Fibroblast of gingiva (primary cell): ENCODE results near the gene PCBP3.

Source experiments
- DNase-seq: peaks from one replicate; pipeline ENCODE4 v3.0.0-alpha.2; 2011; ENCODE audit warnings: low read depth

The PCBP3 gene

DNA sequence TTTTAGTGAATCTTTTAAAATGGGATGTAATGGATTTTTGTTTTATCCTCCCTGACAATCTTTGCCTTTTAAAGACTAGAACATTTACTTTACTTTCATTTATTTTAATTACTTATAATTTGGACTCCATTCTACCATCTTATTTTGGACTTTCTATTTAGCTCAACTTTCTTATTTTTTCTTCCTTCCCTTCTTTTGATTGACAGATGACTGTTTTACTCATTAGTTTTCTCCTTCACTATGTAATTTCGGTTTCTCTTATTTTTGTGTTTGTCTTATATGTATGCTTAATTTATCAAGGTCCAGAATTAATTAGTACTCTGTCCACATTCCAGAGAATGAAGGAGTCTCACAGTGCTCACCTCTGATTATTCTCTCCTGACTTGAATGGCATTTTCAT is 109.9 kb downstream of the PCBP3 start:
- no peak for DNase-seq

DNA sequence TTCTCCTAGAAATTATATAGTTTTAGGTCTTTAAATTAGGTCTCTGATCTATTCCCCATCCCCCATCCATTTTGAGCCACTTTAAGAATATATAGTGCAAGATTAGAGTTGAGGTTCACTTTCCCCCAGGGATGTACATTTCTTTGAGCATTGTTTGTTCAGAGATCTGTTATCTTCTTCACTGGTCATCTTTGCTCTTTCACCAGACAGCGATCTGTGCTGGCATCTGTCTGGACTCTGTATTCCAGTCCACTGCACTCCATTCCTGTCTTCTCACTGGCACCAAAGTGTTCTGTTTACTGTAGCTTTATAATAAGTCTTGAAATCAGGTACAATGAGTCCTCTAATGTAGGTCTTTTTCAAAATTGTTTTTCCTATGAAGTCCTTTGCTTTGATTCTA is 112.5 kb downstream of the PCBP3 start:
- no peak for DNase-seq

DNA sequence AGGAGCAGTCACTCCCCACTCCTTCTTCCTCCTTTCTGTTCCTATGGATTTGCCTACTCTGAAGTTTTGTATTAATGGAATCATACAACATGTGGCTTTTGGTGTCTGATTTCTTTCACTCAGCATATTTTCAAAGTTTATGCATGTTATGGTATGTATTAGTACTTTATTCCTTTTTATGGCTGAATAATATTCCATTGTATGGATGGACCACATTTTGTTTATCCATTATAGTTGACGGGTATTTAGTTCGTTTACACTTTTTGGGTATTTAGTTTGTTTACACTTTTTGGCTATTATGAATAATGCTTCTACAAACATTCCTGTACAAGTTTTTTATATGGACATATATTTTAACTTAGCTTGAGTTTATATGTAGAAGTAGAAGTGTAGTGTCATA is 113.1 kb downstream of the PCBP3 start:
- DNase-seq, result no peak

DNA sequence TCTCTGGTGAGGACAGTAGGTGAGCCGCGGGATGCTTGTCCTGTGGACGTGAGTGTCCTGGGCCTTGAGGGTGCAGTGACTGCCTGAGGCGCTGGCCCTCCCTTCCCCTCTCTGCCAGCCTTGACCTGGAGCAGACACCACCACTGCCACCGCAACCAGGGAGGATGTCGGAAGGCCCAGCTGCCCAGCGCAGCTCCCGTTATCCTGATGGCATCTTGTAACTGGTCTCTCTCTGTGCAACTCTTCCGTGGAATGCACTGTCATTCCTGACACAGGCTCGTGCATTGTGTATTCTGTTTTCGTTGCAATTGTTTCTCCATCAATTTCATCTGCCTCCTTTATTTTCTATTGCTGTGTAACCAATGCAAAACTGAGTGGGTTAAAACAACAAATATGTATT is 118.2 kb downstream of the PCBP3 start:
- no peak for DNase-seq

DNA sequence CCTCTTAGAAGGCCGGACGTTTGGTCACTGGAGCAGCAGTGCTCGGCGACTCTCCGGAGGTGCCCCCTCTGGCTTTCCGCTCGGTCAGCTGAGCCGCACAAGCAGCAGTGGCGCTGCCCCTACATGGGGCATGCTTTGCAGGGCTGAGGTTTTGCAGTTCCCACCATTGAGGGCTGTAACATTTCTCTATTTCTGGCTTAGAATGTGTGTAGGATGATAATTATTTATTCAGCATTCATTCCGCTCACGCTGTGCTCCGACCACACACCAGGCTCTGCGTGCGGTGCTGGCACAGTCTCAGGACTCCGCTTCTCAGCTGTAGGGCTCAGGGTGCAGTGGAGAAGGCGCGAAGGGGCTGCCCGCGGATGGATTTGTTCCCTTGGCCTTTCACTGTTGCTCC is 119.5 kb downstream of the PCBP3 start:
- no peak for DNase-seq

DNA sequence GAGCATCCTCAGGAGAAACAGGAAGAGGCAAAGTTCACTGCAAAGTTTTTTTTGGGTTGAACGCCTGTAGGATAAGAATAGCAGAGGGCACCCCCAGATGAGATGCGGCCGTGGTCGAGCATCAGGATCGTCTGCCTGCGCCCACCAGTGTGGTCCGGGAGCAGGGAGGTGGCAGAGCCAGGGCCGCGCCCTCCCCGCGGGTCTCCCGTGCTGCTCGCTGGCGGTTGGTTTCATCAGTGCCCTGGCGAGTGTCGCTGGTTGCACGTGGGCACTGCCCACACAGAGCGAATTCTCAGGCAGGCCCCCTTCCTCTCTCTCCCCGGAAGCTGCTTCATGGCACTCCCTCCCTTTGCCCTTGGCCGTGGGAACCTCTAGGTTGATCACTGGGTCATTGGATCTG is 120.0 kb downstream of the PCBP3 start:
- no peak for DNase-seq

DNA sequence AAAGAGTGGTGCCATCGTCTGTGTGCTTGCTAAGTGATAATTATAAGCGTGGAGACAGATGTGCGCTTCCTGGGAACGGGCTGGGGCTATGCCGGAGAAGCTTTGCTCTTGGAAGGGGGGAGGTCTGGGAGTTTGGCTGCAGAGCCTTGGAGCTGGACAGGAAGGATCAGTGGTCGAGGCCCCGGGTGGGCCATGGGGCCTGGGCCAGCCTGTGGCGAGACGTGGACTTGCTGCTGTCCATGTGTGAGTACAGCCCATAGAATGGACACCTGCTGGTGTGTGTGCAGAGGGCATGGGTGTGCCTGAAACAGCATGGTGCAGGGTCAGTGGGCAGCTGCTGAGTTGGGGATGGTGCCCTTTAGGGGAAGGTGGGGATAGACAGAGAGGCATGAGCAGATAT is 121.3 kb downstream of the PCBP3 start:
- no peak for DNase-seq

DNA sequence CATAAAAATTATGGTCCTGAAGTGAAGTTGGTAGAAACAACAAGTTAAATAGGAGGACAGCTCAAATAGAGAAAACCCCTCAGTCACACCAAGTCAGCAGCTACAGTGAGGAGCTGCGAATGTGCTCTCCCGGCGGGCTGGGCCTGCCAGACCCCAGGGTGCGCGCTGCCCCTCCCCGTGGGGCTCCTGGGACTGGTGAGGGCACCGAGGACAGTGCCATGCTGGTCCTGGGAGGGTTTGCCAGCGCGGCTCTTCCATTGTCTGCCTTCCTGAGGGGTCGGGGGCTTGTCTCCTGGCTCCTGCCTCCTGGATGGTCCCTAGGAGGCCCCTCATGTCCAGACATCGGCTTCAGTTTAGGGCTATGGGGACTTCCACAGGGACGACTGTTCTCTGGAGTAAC is 121.8 kb downstream of the PCBP3 start:
- no peak for DNase-seq

DNA sequence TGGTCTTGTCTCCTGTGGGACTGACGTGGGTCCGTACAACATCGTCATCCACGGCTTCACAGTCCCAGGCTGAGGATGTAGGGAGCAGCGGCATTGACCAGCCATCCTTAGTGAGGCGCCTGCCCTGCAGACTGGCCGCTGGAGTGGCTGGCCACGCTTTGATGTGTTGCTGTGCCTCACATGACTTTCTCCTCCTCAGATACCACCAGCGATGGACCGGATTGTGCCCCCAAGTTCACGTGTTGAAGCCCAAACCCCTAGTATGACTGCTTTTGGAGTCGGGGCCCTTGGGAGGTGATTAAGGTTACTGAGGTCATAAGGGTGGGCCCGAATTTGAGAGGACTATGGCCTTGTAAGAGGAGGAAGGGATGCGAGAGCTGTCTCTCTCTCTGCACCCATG is 122.5 kb downstream of the PCBP3 start:
- no peak for DNase-seq

DNA sequence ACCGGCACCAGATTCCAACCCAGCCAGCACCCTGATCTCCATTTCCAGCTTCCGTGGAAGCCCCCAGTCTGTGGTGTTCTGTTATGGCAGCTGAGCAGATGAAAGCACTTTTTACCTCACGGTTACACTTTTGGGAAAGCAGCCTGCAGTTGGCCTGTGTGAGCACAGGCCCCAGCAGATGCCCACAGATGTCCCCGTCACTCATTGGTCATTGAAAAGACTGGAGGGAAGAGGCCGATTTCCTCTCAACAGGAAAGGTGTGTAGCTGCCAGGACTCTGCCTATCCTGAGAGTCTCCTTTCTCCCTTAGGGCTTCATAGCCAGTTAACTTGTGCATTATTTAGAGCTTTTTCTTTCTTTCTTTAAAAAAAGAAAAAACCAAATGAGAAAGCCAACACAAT is 123.0 kb downstream of the PCBP3 start:
- DNase-seq, result no peak

DNA sequence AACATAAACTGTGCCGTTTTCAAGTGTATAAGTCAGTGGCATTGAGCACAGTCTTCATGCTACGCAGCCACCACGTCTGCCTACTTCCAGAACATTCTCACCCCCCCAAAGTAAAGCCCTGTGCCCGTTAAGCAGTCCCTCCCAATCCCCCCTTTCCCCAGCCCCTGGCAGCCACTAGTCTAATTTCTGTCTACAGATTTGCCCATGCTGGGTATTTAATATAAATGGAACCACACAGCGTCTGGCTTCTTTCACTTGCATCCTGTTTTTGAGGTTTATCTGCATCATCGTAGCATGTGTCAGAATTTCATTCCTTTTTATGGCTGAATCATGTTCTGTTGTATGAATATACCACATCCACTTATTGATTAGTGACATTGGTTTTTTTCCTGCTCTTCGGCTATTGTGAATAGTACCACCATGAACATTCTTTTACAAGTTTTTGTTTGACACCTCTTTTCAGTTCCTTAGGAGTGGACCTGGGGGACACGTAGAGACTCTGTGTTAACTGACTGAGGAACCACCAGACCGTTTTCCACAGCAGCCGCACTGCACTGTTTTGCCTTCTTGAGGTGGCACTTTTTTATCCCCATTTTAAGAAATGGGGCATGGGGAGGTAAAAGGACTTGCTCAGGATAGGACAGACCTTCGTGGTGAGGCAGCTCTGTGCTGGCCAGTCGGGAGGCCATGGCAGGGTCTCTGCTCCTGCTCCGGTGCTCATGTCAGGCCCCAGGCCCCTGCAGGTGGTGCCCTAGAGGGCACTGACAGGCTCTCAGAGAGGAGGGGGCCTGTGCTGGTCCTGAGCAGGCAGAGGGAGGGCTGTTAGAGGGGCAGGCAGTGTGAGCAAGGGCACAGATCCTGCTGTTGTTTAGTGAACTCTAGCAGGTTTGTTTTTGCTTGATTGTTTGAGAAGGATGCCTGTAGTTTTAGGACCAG is 123.8 kb downstream of the PCBP3 start:
- no peak for DNase-seq

DNA sequence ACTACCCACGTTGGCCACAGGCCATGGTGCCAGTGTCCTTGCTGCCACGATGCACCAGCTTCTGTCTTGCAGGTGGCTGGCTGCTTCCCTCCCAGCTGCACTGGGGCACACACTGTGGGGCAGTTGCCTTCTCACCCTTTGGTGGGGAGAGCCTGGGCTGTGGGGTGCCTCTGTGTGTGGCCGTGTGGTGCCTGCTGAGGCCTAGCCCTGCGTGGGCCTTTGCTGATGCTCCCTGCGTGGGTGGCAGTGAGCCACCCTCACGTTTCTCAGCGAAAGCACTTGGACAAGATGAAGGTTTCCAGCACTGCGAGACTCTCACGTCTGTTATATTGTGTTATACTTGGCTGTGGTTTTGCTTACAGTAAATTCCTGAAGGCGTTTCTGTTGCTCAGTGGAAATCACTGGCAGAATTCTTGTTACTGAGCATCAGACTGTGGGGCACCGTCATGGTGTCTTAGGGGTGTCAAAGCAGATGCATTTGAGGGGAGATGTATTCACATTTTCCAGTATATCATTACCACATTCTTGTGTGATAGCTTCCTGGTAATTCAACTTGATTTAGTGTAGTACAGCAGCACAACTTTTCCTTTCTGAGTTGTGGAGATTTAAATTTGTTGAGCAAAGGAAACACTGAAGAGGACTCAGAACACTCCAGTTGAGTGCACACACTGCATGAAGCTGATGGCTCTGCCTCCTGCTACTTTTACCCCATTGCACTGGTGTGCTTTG is 124.7 kb downstream of the PCBP3 start:
- no peak for DNase-seq

DNA sequence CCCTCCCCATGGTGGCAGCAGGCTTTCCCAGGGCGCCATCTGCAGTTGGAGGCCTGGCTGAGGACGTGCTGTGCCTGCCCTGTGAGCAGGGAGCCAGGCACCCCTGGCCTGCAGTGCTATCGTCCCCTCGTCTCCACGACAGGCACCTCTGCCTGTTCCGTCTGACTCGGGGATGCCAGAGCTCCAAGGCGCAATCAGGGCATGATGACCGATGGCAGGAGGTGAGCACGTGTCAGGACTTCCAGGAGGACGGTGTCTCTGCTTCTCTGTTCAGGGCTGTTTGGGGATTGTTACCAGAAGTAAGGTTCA is 125.2 kb downstream of the PCBP3 start:
- no peak for DNase-seq

DNA sequence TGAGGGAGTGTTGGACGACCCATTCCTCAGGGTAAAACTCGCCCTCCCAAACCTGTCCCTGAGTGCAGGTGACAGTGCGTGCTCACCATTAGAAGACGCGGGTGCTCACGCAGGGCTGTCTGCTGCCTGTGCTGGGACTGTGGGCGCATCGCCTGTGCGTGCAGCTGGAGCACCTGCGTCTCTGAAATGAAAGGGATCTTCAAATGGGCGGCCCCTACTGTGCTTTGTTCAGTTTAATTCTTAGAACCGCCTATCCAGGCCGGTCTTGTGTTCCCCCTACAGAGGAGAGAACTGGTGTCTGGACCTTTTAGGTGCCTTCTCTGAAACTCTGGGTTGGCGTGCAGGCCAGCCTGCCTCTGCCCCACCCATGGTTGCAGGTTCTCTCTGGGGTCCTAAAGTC is 125.8 kb downstream of the PCBP3 start:
- no peak for DNase-seq

DNA sequence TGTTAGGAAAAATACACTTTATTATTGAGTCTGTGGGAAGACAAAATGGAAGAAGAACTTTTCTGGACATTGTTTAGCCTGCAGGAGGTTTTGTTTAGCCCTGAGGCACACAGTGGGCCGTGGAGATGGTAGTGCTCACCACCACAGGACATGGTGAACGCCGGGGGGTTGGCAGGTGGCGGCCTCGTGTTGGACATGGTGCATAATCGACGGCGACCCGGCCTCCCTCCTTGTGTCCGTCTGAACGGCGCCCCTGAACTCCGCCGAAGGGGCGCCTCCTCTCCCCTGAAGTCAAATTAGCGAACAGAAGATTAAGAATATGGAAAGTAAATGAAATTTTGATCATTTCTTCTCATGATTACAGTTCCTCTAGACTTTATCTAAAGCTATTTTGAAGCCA is 126.4 kb downstream of the PCBP3 start:
- no peak for DNase-seq

DNA sequence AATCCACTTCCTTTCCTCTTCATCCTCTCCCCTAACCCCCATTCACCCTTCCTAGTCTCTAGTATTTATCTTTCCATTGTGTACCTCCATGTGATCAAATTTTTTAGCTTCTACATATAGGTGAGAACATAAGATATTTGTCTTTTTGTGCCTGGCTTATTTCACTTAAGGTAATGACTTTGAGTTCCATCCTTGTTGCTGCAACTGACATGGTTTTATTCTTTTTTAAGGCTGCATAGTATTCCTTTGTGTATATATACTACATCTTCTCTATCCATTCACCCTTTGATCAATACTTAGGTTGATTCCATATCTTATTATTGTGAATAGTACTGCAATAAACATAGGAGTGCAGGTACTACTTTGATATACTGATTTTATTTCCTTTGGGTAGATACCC is 128.7 kb downstream of the PCBP3 start:
- no peak for DNase-seq

DNA sequence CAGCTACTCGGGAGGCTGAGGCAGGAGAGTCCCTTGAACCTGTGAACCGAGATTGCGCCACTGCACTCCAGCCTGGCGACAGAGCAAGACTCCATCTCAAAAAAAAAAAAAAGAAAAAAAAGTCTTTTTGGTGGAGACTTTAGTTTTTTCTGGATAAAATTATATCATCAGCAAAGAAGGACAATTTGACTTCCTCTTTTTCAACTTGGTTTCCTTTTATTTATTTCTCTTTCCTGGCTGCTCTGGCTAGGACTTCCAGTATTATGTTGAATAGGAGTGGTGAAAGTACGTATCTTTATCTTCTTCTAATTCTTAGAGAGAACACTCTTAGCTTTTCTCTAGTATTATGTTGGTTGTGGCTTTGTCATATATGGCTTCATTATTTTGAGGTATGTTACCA is 130.8 kb downstream of the PCBP3 start:
- no peak for DNase-seq

DNA sequence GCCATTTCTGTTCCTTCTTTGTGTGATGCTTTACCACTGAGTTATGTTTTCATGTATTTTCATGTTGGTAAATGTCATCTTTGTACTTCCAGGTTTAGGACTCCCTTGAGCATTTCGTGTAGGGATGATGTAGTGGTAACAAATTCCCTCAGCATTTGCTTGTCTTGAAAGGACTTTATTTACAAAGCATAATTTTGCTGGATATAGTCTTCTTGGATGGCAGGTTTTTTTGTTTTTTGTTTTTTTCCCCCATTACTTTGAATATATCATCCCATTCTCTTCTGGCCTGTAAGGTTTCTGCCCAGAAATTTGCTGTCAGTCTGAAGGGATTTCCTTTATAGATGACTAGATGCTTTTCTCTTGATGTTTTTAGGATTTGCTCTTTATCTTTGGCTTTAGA is 133.4 kb downstream of the PCBP3 start:
- no peak for DNase-seq

DNA sequence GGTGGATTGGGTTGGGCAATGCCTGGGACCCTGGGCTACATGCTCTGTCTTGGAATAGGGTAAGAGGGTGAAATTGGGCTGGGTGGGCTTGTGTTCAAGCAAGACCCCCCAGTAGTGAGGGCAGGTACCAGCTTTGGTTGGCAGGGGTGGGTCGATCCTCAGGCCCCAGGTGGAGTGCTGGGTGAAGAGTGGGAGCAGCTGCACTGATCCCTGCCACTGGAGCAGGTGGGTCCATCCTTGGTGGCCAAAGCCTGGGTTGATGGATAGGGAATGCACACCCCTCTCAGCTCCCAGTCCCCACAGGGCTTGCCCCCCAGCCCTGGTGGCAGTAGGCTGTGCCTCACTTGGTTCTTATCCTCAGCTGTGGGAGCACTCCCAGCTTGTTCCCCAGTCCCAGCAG is 135.2 kb downstream of the PCBP3 start:
- DNase-seq, result no peak

DNA sequence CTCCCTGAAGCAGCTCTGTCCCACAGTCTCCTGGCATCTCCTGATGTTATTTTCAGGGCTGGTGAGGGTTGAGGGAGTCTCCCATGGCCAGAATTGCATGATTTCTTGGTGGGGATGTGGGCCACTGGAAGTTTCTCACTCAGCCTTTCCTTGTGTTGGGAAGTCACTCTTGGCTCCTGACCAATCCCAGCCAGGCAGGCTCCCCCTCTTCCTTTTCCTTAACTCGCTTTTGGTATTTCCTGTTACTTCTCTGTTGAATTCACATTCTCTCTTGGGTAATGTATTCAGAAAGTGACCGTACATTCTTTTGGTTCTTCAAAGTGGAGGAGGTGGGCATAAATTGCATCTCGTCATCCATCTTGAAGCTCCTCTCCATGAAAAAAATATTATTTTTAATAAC is 135.7 kb downstream of the PCBP3 start:
- no peak for DNase-seq

DNA sequence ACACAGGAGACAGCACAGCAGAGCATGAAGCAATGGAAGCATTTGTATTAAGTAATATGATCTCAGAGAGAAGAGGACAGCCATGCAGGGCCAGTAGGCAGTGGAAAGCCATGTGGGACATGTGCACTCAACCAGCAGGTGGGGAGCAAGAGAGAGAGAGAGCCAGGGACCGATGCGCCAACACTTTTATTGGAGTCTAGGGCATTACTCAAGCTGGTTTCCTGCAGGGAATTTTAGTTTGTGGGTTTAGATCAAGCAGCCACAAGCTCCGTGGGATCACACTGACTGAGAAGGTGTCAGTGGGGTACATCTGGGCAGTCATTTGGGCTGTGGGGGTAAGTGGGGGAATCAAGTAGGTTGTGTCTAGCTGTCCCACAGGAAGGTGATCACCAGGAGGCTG is 137.1 kb downstream of the PCBP3 start:
- DNase-seq, result no peak

DNA sequence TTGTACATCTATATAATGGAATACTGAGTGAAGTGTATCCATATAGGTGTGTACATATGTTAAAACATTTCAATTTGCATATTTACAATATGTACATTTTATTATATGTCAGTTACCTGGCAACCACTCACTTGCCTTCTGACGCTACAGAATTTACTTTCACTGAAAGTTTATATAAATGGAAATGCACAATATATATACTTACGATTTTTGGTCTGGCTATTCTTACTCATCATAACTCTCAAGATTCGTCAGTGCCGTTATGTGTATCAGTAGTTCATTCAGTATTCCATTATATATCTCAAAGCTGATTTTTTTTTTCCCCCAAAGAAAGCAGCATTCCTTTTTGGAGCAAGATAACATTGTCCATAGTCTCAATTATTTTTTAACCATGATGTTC is 138.2 kb downstream of the PCBP3 start:
- DNase-seq, result no peak

DNA sequence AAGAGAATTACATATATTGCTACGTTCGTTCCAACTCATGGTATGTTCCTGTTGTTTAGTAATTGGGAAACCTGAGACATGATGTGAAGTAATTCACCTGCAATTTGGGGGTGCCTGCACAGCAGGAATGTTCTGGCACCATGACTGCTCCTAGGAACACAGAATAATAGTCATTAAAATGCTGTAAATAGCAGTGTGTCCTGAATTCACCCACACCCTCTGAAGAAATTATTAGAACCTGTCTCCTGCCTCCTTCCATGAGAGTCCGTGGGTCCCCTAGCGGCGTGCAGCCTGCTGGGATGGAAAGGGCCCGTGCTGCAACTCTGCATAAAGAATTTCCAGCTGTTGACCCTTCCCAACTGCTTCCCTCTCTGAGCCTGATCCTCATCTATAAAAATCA is 143.1 kb downstream of the PCBP3 start:
- DNase-seq, result no peak

DNA sequence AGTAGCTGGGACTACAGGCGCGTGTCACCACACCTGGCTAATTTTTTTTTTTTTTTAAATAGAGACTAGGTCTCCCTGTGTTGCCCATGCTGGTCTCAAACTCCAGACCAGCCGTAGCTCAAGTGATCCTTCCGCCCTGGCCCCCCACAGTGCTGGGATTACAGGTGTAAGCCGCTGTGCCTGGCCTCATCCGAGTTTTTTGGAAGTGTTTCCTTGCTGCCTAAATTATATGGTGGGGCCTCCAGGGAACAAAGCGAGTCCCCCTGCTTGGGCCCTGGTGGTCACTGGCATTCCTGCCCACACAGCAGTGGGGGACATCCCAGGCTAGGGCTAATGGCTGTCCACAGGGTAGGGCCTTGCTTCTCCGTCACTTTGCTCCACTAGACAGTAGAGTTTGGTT is 143.8 kb downstream of the PCBP3 start:
- no peak for DNase-seq
